Measurements from ENCODE around the gene SCP2.
"Not testable (repeated sequence)": the region's sequence is repeated elsewhere in the genome, so short reads cannot be mapped to it uniquely, and the experiment has no call there.

GRCh38 chr1:53006612-53007011 lies 79.5 kb downstream of the SCP2 start:
- not testable (repeated sequence) for TF ChIP-seq CTCF (IDR thresholded peaks at IDR 0.05; ENCODE audit: insufficient read depth, low read depth, low read length); EZH2 (IDR thresholded peaks at IDR 0.05; ENCODE audit: insufficient read depth, low read length)

Measured in astrocyte (in vitro differentiated cells and primary cell).